ENCODE data around the gene ADCY4. TPM values are rescaled to one million over a fixed set of nuclear protein-coding genes. Genes with fewer than 3 reads are reported as not detected.

The ADCY4 gene
- total and polyA plus RNA-seq, 2 of the 13 experiments (the other 11 are each of a cell fraction or from before 2014, with no cell fraction given): 0.03 TPM; not detected in 1

GRCh38 chr14:24367514-24368211 is 32.8 kb upstream of the ADCY4 start, which contains the start of gene NFATC4 (continued):
- TF ChIP-seq E2F5 (CRISPR knock-in tag; conservative IDR thresholded peaks at IDR 0.05) (no peak), ZNF589 (CRISPR knock-in tag; conservative IDR thresholded peaks at IDR 0.05) (no peak), NRL (CRISPR knock-in tag; IDR thresholded peaks at IDR 0.05; ENCODE audit: borderline replicate concordance) (0 out of 2 replicates have a peak, but pooled peaks have one; percentile 66), ZNF790 (CRISPR knock-in tag; IDR thresholded peaks at IDR 0.05; ENCODE audit: borderline replicate concordance) (no peak), EED (CRISPR knock-in tag; IDR thresholded peaks at IDR 0.05) (no peak), RXRB (CRISPR knock-in tag; IDR thresholded peaks at IDR 0.05; ENCODE audit: borderline replicate concordance) (peak; percentile 5; the same call in 1 of the 2 replicates), ZNF317 (CRISPR knock-in tag; IDR thresholded peaks at IDR 0.05) (no peak), HDAC6 (IDR thresholded peaks at IDR 0.05; ENCODE audit: low read depth, low read length) (no peak), RORA (CRISPR knock-in tag; IDR thresholded peaks at IDR 0.05) (no peak), ZNF44 (CRISPR knock-in tag; IDR thresholded peaks at IDR 0.05) (no peak), MEIS2 (CRISPR knock-in tag; IDR thresholded peaks at IDR 0.05) (no peak), NONO (IDR thresholded peaks at IDR 0.05) (no peak), NONO (CRISPR knock-in tag; conservative IDR thresholded peaks at IDR 0.05) (no peak; the same call in 1 of the 2 replicates), JUNB (CRISPR knock-in tag; IDR thresholded peaks at IDR 0.05; ENCODE audit: borderline replicate concordance) (no peak), PPARG (CRISPR knock-in tag; conservative IDR thresholded peaks at IDR 0.05) (no peak), THRA (CRISPR knock-in tag; IDR thresholded peaks at IDR 0.05; ENCODE audit: borderline replicate concordance) (no peak), PRMT3 (CRISPR knock-in tag; IDR thresholded peaks at IDR 0.05; ENCODE audit: borderline replicate concordance, low read depth) (no peak), RFXAP (CRISPR knock-in tag; IDR thresholded peaks at IDR 0.05; ENCODE audit: borderline replicate concordance) (0 out of 2 replicates have a peak, but pooled peaks have one; percentile 14), SNAPC5 (CRISPR knock-in tag; IDR thresholded peaks at IDR 0.05; ENCODE audit: borderline replicate concordance) (no peak), ZNF773 (CRISPR knock-in tag; IDR thresholded peaks at IDR 0.05; ENCODE audit: borderline replicate concordance) (no peak)
- TF ChIP-seq, protein P1, sequence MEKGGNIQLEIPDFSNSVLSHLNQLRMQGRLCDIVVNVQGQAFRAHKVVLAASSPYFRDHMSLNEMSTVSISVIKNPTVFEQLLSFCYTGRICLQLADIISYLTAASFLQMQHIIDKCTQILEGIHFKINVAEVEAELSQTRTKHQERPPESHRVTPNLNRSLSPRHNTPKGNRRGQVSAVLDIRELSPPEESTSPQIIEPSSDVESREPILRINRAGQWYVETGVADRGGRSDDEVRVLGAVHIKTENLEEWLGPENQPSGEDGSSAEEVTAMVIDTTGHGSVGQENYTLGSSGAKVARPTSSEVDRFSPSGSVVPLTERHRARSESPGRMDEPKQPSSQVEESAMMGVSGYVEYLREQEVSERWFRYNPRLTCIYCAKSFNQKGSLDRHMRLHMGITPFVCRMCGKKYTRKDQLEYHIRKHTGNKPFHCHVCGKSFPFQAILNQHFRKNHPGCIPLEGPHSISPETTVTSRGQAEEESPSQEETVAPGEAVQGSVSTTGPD (CRISPR knock-in tag; IDR thresholded peaks at IDR 0.05): no peak
- TF ChIP-seq, protein P2, sequence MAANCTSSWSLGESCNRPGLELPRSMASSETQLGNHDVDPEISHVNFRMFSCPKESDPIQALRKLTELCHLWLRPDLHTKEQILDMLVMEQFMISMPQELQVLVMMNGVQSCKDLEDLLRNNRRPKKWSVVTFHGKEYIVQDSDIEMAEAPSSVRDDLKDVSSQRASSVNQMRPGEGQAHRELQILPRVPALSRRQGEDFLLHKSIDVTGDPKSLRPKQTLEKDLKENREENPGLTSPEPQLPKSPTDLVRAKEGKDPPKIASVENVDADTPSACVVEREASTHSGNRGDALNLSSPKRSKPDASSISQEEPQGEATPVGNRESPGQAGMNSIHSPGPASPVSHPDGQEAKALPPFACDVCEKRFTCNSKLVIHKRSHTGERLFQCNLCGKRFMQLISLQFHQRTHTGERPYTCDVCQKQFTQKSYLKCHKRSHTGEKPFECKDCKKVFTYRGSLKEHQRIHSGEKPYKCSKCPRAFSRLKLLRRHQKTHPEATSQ (CRISPR knock-in tag; IDR thresholded peaks at IDR 0.05; ENCODE audit: borderline replicate concordance): no peak
- TF ChIP-seq, protein P3, sequence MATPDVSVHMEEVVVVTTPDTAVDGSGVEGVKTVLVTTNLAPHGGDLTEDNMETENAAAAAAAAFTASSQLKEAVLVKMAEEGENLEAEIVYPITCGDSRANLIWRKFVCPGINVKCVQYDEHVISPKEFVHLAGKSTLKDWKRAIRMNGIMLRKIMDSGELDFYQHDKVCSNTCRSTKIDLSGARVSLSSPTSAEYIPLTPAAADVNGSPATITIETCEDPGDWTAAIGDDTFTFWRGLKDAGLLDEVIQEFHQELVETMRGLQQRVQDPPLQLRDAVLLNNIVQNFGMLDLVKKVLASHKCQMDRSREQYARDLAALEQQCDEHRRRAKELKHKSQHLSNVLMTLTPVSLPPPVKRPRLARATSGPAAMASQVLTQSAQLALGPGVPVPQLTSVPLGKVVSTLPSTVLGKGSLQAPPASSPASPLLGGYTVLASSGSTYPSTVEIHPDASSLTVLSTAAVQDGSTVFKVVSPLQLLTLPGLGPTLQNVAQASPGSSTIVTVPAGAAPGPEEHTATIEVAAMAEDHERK (CRISPR knock-in tag; IDR thresholded peaks at IDR 0.05; ENCODE audit: low read depth): no peak

All from HepG2 (cell line).